Heart left ventricle (tissue), 13 donors: Measurements from ENCODE around the gene FABP1.

Experiments used
- POLR2A ChIP-seq, 2 donors: fragments of 450-650 bp; IDR thresholded peaks; one replicate each; pipeline ENCODE4 v1.6.1; 2017; ENCODE audit warnings: antibody characterized with exemption in 2 of 2, mild to moderate bottlenecking in 2 of 2, moderate library complexity in 2 of 2
- TF ChIP-seq, protein P1 (sequence below), 12 donors: fragments of 200-600 bp; sonication (generic) in 4 of 12; IDR thresholded peaks; one replicate each; pipeline versions ENCODE4 v1.5.0 to v1.8.0; 2018 to 2022; ENCODE audit warnings: antibody characterized with exemption in 12 of 12, mild to moderate bottlenecking in 5 of 12
- donor health status: ischemic (EF 13 %, LVEDD 7.1; RV severe dilation, severe dysfunction).
- donor health status: DM: no; HTN: yes; CAD: no.
- donor health status: DM: no; HTN: no; CAD: no.
- donor health status: ischemic (EF 25% LVEDD 6.9; RV normal size, moderate dysfunction).
- donor health status: ischemic (EF 25% LVEDD 5.7; RV mildly dilated, moderate dysfunction).
- donor health status: ischemic (EF 35%, LVEDD 5.7; RV mildly dilated, moderate dysfunction).
- donor health status: nonischemic (EF 11% LVEDD 7.7; RV severe dilation, severe dysfunction).
- donor health status: DM: yes; HTN: yes; CAD: no.
- donor health status: PGD.
- donor health status: ischemic (EF 29% LVEDD 5.4; RV normal size, mild dysfunction).
- donor health status: nonischemic (EF 23%, LVEDD 6.1; RV moderate dilation, normal function).

DNA sequence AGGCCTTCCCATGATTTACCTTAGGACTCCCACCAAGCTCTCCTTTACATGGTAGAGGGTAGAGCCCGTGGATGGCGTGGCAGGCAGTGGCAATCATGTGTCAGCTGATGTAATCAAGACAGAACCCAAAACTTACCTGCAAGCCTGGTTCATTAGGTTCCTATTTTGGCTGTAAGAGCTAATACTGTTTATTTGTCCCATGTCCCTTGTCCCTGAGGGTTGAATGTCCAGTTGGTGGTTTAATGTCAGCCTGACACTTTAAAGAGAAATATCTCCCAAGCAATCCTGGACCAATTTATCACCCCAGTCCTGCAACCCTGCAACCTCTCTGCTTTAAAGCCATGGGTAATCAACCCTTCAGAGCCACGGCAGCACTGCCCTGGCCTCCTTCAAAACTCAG lies 6.0 kb upstream of the FABP1 start:
- TF ChIP-seq, protein P1, sequence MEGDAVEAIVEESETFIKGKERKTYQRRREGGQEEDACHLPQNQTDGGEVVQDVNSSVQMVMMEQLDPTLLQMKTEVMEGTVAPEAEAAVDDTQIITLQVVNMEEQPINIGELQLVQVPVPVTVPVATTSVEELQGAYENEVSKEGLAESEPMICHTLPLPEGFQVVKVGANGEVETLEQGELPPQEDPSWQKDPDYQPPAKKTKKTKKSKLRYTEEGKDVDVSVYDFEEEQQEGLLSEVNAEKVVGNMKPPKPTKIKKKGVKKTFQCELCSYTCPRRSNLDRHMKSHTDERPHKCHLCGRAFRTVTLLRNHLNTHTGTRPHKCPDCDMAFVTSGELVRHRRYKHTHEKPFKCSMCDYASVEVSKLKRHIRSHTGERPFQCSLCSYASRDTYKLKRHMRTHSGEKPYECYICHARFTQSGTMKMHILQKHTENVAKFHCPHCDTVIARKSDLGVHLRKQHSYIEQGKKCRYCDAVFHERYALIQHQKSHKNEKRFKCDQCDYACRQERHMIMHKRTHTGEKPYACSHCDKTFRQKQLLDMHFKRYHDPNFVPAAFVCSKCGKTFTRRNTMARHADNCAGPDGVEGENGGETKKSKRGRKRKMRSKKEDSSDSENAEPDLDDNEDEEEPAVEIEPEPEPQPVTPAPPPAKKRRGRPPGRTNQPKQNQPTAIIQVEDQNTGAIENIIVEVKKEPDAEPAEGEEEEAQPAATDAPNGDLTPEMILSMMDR (IDR thresholded peaks at IDR 0.05) = no peak
- TF ChIP-seq POLR2A (IDR thresholded peaks at IDR 0.05) = no peak
